GM21529 (cell line): ENCODE results near the gene FXYD5.
A peak's percentile ranks its signal among the peaks of the same experiment; 100 is the strongest.

Source experiments
- ATAC-seq: cut with Tn5 transposase; IDR thresholded peaks from one replicate; pipeline ENCODE4 v1.9.1; 2021; ENCODE audit not compliant: unreplicated experiment

FXYD5 gene

DNA sequence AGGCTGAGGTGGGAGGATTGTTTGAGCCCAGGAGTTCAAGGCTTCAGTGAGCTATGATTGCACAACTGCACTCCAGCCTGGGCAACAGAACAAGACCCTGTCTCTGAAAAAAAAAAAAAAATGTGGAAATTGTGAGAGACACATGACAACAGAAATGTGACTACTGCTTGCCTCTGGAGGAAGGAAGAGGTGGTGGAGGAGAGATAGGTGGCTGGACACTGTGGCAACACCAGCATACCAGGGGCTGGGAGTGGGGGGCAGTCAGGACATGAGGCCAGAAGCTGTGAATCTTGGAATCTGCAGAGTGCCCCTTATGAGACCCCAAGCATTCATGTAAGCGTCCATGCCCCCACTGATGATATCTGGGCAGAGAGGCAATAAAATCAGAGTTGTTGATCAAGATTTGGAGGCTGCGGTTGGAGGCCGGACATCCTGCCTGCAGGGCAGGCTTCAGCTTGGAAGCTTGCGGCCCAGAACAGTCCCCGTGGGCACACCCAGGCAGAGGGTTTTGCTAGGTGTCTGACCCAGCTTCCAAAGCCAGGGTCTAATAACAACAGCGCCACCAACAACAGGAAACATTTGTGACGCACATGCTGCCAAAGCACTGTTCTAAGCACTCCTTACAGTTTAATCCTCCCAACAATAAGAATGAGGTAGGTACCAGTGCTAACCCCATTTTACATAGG is 57.2 kb downstream of the FXYD5 start:
- ATAC-seq = no peak

DNA sequence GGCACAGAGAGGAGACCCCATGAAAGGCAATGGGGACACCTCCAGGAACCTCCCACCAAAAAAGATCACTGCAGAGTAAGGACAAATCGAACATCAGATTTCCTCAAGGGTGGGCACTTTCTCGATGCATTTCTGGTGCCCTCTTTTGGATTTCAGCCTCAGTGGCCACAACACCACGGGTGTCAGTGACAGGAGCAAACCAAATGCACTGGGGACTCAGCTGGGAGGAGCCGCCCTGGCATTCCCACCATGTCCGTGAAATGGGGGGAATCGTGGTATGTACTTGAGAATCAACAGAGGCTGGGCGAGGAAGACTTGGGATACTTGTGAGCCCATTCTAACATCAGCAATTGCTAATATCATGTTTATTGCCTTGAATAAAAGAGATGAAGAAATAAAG is 57.7 kb downstream of the FXYD5 start:
- no peak for ATAC-seq

GRCh38 chr19:35213663-35214632 is 59.4 kb downstream of the FXYD5 start:
- peak; percentile 59 for ATAC-seq

DNA sequence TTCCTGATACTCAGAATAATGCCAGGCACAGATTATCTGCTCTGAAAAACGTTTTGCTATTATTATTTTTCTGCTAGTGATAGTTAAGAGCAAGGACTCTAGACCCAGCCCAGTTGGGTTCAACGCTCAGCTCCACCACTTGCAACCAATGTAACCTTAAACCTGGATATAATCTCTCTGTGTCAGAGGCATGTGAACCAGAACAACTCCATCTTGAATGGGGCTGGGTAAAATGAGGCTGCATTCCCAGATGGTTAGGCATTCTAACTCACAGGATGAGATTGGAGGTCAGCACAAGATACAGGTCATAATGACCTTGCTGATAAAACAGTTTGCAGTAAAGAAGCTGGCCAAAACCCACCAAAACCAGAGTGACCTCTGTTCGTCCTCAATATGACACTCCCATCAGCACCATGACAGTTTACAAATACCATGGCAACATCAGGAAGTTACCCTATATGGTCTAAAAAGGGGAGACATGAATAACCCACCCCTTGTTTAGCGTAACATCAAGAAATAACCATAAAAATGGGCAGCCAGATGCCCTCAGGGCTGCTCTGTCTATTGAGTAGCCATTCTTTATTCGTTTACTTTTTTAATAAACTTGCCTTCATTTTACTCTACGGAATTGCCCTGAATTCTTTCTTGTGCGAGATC is 60.4 kb downstream of the FXYD5 start:
- ATAC-seq = no peak

GRCh38 chr19:35216016-35216832 is 61.7 kb downstream of the FXYD5 start:
- ATAC-seq = no peak

GRCh38 chr19:35216833-35217648 is 62.5 kb downstream of the FXYD5 start:
- ATAC-seq = no peak

- no peak for ATAC-seq
These were observed 63.1 kb downstream of the FXYD5 start for GRCh38 chr19:35217649-35217990.

DNA sequence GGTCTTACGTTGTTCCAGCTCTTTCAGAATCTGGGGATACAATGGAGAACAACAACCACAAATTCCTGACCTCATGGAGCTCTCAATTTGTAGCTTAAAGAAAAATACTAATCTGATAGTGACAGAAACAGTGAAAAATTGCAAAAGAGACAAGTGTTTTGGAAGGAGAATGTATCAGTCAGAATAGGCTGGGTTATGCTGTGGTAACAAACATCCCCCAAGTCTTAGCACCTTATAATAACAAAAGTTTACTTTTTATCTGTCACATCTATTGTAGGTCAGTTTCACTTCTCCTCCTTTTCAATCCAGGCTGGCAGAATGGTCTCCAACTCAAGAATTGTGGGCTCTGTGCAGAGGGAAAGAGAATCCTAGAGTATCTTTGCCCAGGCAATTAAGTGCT is 64.5 kb downstream of the FXYD5 start:
- ATAC-seq = no peak
